Adrenal gland (tissue), 12 donors: Measurements from ENCODE around the gene SHISA2. TPM values are rescaled to one million over a fixed set of nuclear protein-coding genes. Genes with fewer than 3 reads are reported as not detected.
"Not testable (repeated sequence)": the region's sequence is repeated elsewhere in the genome, so short reads cannot be mapped to it uniquely, and the experiment has no call there.

ENCODE experiments used
- DNase-seq, 7 donors: peaks; one replicate each; pipeline ENCODE4 v3.0.0-alpha.2; 2019 to 2020
- H3K27ac ChIP-seq, 5 donors: fragments of 200-600 bp; sonication (generic) in 4 of 5; 1 replicate in 3 of 5; 2 replicates in 2 of 5; pipeline versions ENCODE4 v1.5.1 to v1.8.0; 2016 to 2020; ENCODE audit warnings: mild to moderate bottlenecking in 1 of 5
- H3K27me3 ChIP-seq: fragments of 200-600 bp; 2 replicates; pipeline ENCODE4 v1.8.0; 2021
- H3K36me3 ChIP-seq, 2 donors: fragments of 200-600 bp; replicated peaks in 1 of 2; 1 replicate in 1 of 2; 2 replicates in 1 of 2; pipeline versions ENCODE4 v1.5.1 to v1.8.0; 2018 to 2022
- H3K4me1 ChIP-seq, 2 donors: fragments of 200-600 bp; replicated peaks in 1 of 2; 1 replicate in 1 of 2; 2 replicates in 1 of 2; pipeline versions ENCODE4 v1.5.1 to v1.8.0; 2018 to 2021
- H3K4me3 ChIP-seq, 4 donors: fragments of 200-600 bp; sonication (generic) in 3 of 4; one replicate each; pipeline ENCODE4 v1.5.1; 2016 to 2018
- H3K9me3 ChIP-seq, 3 donors: fragments of 200-600 bp; sonication (generic) in 1 of 3; replicated peaks in 1 of 3; 1 replicate in 2 of 3; 2 replicates in 1 of 3; pipeline versions ENCODE4 v1.5.1 to v1.8.0; 2016 to 2021
- CTCF ChIP-seq, 6 experiments: fragments of 450-650 bp in 4 of 6; fragments of 200-600 bp in 2 of 6; sonication (generic) in 1 of 6; IDR thresholded peaks; 1 replicate in 5 of 6; 2 replicates in 1 of 6; pipeline versions ENCODE4 v1.5.1 to v1.8.0; 2016 to 2021; ENCODE audit warnings: antibody characterized with exemption in 6 of 6, mild to moderate bottlenecking in 2 of 6, moderate library complexity in 1 of 6
- POLR2A ChIP-seq, 2 donors: fragments of 450-650 bp; IDR thresholded peaks; one replicate each; pipeline ENCODE4 v1.6.1; 2017; ENCODE audit warnings: antibody characterized with exemption in 2 of 2, mild to moderate bottlenecking in 2 of 2, moderate library complexity in 1 of 2
- WGBS, 4 donors: extraction: QIAGEN DNeasy Blood & Tissue Kit in 2 of 4; methylation state at CpG; one replicate each; pipeline versions ENCODE4 v1.1.5 to v1.1.7; 2013 to 2017; 5-methylcytosine and 5-hydroxymethylcytosine counted together
- intact Hi-C, 2 donors: fragments of 100-400 bp; cut with DNase I; formaldehyde crosslinking; loops; one replicate each; pipeline versions ENCODE4 v1.14.1 to v1.15.0; 2022 to 2023
- polyA plus RNA-seq, 3 donors: library from polyadenylated mRNA; stranded (reverse); fragments of 200-250 nt in 2 of 3; fragments of 350-450 nt in 1 of 3; fragmentation: Illumina TruSeq in 1 of 3; extraction: RNeasy Lipid Tissue Mini Kit (QIAGEN cat#74804) in 1 of 3; gene quantifications; one replicate each; pipeline ENCODE4 v1.2.3, GENCODE V29; 2013 to 2014
- total RNA-seq, 9 donors: library from RNA; depleted of rRNA in 4 of 9; stranded (reverse); fragments of >200 nt in 4 of 9; fragments of 120-200 nt in 1 of 9; fragmentation: NEBNext Ultra II Directional in 1 of 9; extraction: Animal tissue kit (Norgen Biotek cat#: 25700) in 1 of 9; gene quantifications; one replicate each; pipeline versions ENCODE4 v1.1.0 to v1.2.4, GENCODE V29; 2013 to 2023
- donor health status: healthy with polysubstance abuse.
- donor health status: Bipolar disorder and iron deficiency.
- donor health status: DM: yes; HTN: yes; CAD: no.
- donor health status: DM: no; HTN: no; CAD: no.
- donor health status: DM: no; HTN: no; CAD: no.
- donor health status: DM: yes; HTN: yes; CAD: no.

SHISA2 gene
- total and polyA plus RNA-seq, 12 donors: 0.07 to 2.6 (median 0.26) TPM; not detected in 5

DNA sequence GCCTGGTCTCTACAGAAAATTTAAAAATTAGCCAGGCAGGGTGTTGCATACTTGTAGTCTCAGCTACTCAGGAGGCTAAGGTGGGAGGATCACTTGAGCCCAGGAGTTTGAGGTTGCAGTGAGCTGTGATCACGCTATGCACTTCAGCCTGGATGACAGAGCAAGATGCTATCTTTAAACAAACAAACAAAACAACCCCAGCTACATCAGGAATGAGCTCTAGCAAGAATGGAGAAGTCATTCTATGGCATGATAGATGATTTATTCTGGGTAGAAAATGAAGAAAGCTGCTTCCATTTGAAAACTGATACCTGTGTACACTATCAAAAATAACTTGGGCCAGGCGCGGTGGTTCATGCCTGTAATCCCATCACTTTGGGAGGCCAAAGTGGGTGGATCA, 15.8 kb upstream of the SHISA2 start:
- 83 to 95% (median 92%) methylated on average over 3 of the region's 3 CpGs for WGBS, 4 donors

DNA sequence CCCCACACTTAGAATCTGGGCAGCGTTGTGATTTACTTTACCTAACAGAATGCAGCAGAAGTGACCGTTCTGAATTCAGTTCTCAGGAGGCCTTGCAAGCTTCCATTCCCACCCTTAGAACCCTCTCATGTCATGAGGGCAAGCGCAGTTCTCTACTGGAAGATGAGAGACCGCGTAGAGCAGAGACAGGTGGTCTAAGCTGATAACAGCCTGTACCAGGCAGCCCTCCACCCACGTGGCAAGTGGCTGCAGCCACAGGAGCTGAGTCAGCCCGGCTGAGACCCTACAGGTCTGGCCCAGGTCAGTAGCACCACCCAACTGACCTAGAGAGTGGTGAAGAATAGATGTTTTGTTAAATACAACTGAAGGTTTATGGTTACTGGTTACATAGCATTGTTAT, 14.7 kb upstream of the SHISA2 start:
- not testable (repeated sequence) for H3K4me1 ChIP-seq, H3K27ac ChIP-seq, H3K27me3 ChIP-seq, H3K9me3 ChIP-seq, DNase-seq, H3K4me3 ChIP-seq, H3K36me3 ChIP-seq
- 77 to 85% (median 78%) methylated on average over 7 of the region's 7 CpGs for WGBS, 4 donors
- intact Hi-C loops: loop anchor here in 1 of 2 donors (10.0 kb wide), 1 partner anchor 492 kb away; no protein-coding TSS in a partner anchor

More for the DNA sequence above, 15.8 kb upstream of the SHISA2 start:
- DNase-seq: no peak
- no peak overlapping the region for H3K27ac ChIP-seq
- intact Hi-C loops: loop anchor here in 1 of 2 donors (10.0 kb wide), 1 partner anchor 493 kb away; no protein-coding TSS in a partner anchor
- no peaks in the 10 kb centered on the region for H3K27me3 ChIP-seq
- TF ChIP-seq CTCF (IDR thresholded peaks at IDR 0.05) (no peak), POLR2A (IDR thresholded peaks at IDR 0.05) (no peak)
- H3K4me3 ChIP-seq: no peak overlapping the region
- H3K4me1 ChIP-seq: no peaks in the 10 kb centered on the region
- no peaks in the 10 kb centered on the region for H3K36me3 ChIP-seq
- H3K9me3 ChIP-seq: no peaks in the 10 kb centered on the region

- intact Hi-C loops: loop anchor here (5.0 to 10.0 kb wide), 2 partner anchors 488 to 491 kb away; no protein-coding TSS in a partner anchor
- no peaks in the 10 kb centered on the region for H3K4me1 ChIP-seq
- WGBS, 4 donors: 47 to 53% (median 51%) methylated on average over 5 of the region's 5 CpGs
- H3K27ac ChIP-seq: no peak overlapping the region
- no peak overlapping the region for H3K4me3 ChIP-seq
- no peaks in the 10 kb centered on the region for H3K27me3 ChIP-seq
- peak; percentile 23 to 69 (median 37) for DNase-seq
- TF ChIP-seq CTCF (IDR thresholded peaks at IDR 0.05) (peak; percentile 50 to 72 (median 61)), POLR2A (IDR thresholded peaks at IDR 0.05) (no peak)
- no peaks in the 10 kb centered on the region for H3K36me3 ChIP-seq
- H3K9me3 ChIP-seq: no peaks in the 10 kb centered on the region
Observed at GRCh38 chr13:26062853-26063444, 11.1 kb upstream of the SHISA2 start.

- no peak for DNase-seq
- H3K27ac ChIP-seq: no peak overlapping the region
- no peaks in the 10 kb centered on the region for H3K36me3 ChIP-seq
- TF ChIP-seq CTCF (IDR thresholded peaks at IDR 0.05) (no peak), POLR2A (IDR thresholded peaks at IDR 0.05) (no peak)
- no peaks in the 10 kb centered on the region for H3K9me3 ChIP-seq
- intact Hi-C loops: loop anchor here (5.0 to 10.0 kb wide), 2 partner anchors 487 to 490 kb away; no protein-coding TSS in a partner anchor
- 66 to 90% (median 86%) methylated on average over 6 of the region's 6 CpGs for WGBS, 4 donors
- no peak overlapping the region for H3K4me3 ChIP-seq
- H3K4me1 ChIP-seq: no peaks in the 10 kb centered on the region
- H3K27me3 ChIP-seq: no peaks in the 10 kb centered on the region
Observed at GRCh38 chr13:26061947-26062346, 10.1 kb upstream of the SHISA2 start.

GRCh38 chr13:26061256-26061655, 9.4 kb upstream of the SHISA2 start:
- intact Hi-C loops: loop anchor here (5.0 to 10.0 kb wide), 2 partner anchors 486 to 489 kb away; no protein-coding TSS in a partner anchor
- Histone ChIP-seq H3K36me3 (no peaks in the 10 kb centered on the region), H3K4me3 (no peak overlapping the region), H3K27ac (no peak overlapping the region), H3K9me3 (no peaks in the 10 kb centered on the region), H3K27me3 (no peaks in the 10 kb centered on the region), H3K4me1 (no peaks in the 10 kb centered on the region)
- DNase-seq: no peak
- 72 to 83% (median 79%) methylated on average over 5 of the region's 5 CpGs for WGBS, 4 donors
- TF ChIP-seq CTCF (IDR thresholded peaks at IDR 0.05) (no peak), POLR2A (IDR thresholded peaks at IDR 0.05) (no peak)
